HG02610 (cell line): ENCODE data around the gene MIPOL1.
"Not testable (repeated sequence)": the region's sequence is repeated elsewhere in the genome, so short reads cannot be mapped to it uniquely, and the experiment has no call there.

ENCODE experiments used
- ATAC-seq: cut with Tn5 transposase; IDR thresholded peaks from one replicate; pipeline ENCODE4 v1.9.1; 2021; ENCODE audit warnings: mild to moderate bottlenecking, moderate library complexity; ENCODE audit not compliant: unreplicated experiment

Gene MIPOL1

GRCh38 chr14:37501877-37502276 is 304.1 kb downstream of the MIPOL1 start:
- no peak for ATAC-seq

- no peak for ATAC-seq
Observed at GRCh38 chr14:37508503-37508902, 310.8 kb downstream of the MIPOL1 start.

GRCh38 chr14:37512173-37512572 is 314.4 kb downstream of the MIPOL1 start:
- ATAC-seq = no peak

- ATAC-seq = no peak
Observed at GRCh38 chr14:37515771-37516170, 318.0 kb downstream of the MIPOL1 start.

GRCh38 chr14:37526994-37527393 is 329.3 kb downstream of the MIPOL1 start:
- ATAC-seq = no peak

- ATAC-seq = no peak
Observed at GRCh38 chr14:37539992-37540391, 342.3 kb downstream of the MIPOL1 start.

GRCh38 chr14:37544407-37544806 is 346.7 kb downstream of the MIPOL1 start:
- ATAC-seq = no peak

GRCh38 chr14:37545174-37545573 is 347.4 kb downstream of the MIPOL1 start:
- ATAC-seq = no peak

- ATAC-seq = no peak
Observed at GRCh38 chr14:37546621-37547447, 349.1 kb downstream of the MIPOL1 start.

GRCh38 chr14:37550511-37550910 is 352.8 kb downstream of the MIPOL1 start:
- ATAC-seq = no peak

GRCh38 chr14:37551119-37551518 is 353.4 kb downstream of the MIPOL1 start:
- ATAC-seq = no peak

GRCh38 chr14:37553935-37554550 is 356.3 kb downstream of the MIPOL1 start:
- no peak for ATAC-seq

- not testable (repeated sequence) for ATAC-seq
Observed at GRCh38 chr14:37555596-37555995, 357.9 kb downstream of the MIPOL1 start.

- ATAC-seq = no peak
Observed at GRCh38 chr14:37558740-37559139, 361.0 kb downstream of the MIPOL1 start.

GRCh38 chr14:37559386-37559785 is 361.6 kb downstream of the MIPOL1 start:
- no peak for ATAC-seq

- no peak for ATAC-seq
Observed at GRCh38 chr14:37563189-37563588, 365.5 kb downstream of the MIPOL1 start.

GRCh38 chr14:37565550-37565949 is 367.8 kb downstream of the MIPOL1 start:
- ATAC-seq = no peak

- no peak for ATAC-seq
Observed at GRCh38 chr14:37566811-37567371, 369.2 kb downstream of the MIPOL1 start.

GRCh38 chr14:37569729-37570128 is 372.0 kb downstream of the MIPOL1 start:
- no peak for ATAC-seq

- no peak for ATAC-seq
Observed at GRCh38 chr14:37571391-37571790, 373.7 kb downstream of the MIPOL1 start.

- no peak for ATAC-seq
Observed at GRCh38 chr14:37573356-37573755, 375.6 kb downstream of the MIPOL1 start.

- no peak for ATAC-seq
Observed at GRCh38 chr14:37579274-37579673, 381.5 kb downstream of the MIPOL1 start.
